GM23248 (cell line): ENCODE data around the gene ELAVL1.

Experiments used
- EZH2 ChIP-seq: fragments of 200-600 bp; sonication (generic); IDR thresholded peaks from 2 replicates; pipeline ENCODE4 v1.6.1; 2018; ENCODE audit warnings: antibody characterized with exemption, mild to moderate bottlenecking; ENCODE audit not compliant: insufficient read depth, poor library complexity, severe bottlenecking
- EZH2phosphoT487 ChIP-seq: fragments of 200-600 bp; sonication (generic); IDR thresholded peaks from 2 replicates; pipeline ENCODE4 v1.6.1; 2018; ENCODE audit warnings: antibody characterized with exemption, moderate library complexity, mild to moderate bottlenecking, low read depth; ENCODE audit not compliant: insufficient read depth

DNA sequence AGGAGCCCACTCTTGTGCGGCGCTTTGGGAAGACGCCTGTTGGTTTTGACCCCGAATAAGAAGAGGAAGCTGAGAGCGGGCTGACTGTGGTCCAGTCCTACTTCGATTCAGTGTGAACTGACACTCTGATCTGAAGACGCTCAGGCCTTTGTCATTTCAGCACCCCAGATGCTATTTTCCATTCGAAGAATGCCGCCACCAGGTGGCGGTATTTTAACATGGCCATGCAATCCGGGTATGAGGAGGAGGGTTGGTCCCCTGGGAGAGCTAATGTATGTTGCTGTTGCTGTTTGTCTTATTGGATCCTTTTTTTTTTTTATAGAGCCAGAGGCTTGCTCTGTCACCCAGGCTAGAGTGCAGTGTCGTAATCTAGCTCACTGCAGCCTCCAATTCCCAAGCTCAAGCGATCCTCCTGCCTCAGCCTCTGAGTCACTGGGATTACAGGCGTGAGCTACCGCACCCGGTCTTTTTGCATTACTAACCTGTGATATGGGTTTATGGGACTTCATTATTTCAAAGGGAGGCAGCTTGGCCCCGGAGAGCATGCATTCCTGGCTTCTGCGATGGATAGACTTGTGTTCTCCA, 61.2 kb downstream of the ELAVL1 start:
- no peak for TF ChIP-seq EZH2
- TF ChIP-seq EZH2phosphoT487: no peak
